OCI-LY1 (cell line): Measurements from ENCODE around the gene CYB5A.

ENCODE experiments used
- H2AFZ ChIP-seq: fragments of 200-600 bp; sonication (generic), shearing (Covaris generic); 2 replicates; pipeline ENCODE4 v1.6.0; 2014; ENCODE audit warnings: antibody characterized with exemption, mild to moderate bottlenecking, low read length
- H3F3A ChIP-seq: fragments of 200-600 bp; sonication (generic), shearing (Covaris generic); 2 replicates; pipeline ENCODE4 v1.6.0; 2014; ENCODE audit warnings: mild to moderate bottlenecking, antibody characterized with exemption, low read length, moderate library complexity; ENCODE audit not compliant: insufficient read depth
- H3K27ac ChIP-seq: fragments of 200-600 bp; sonication (generic); 2 replicates; pipeline ENCODE4 v1.5.1; 2014; ENCODE audit warnings: low read length, mixed run types, mild to moderate bottlenecking, low read depth; ENCODE audit not compliant: poor library complexity, severe bottlenecking
- H3K27me3 ChIP-seq: fragments of 200-600 bp; sonication (generic); 2 replicates; pipeline ENCODE4 v1.6.0; 2014; ENCODE audit warnings: antibody characterized with exemption, mild to moderate bottlenecking, low read length, moderate library complexity; ENCODE audit not compliant: insufficient read depth
- H3K36me3 ChIP-seq: fragments of 200-600 bp; sonication (generic); 2 replicates; pipeline ENCODE4 v1.6.1; 2014; ENCODE audit warnings: mild to moderate bottlenecking, antibody characterized with exemption, low read length, moderate library complexity, mixed read lengths; ENCODE audit not compliant: insufficient read depth
- H3K4me1 ChIP-seq: fragments of 200-600 bp; sonication (generic); 2 replicates; pipeline ENCODE4 v1.5.1; 2014; ENCODE audit warnings: mild to moderate bottlenecking, low read length, moderate library complexity; ENCODE audit not compliant: insufficient read depth, severe bottlenecking
- H3K4me2 ChIP-seq: fragments of 200-600 bp; sonication (generic), shearing (Covaris generic); 2 replicates; pipeline ENCODE4 v1.6.1; 2014; ENCODE audit warnings: low read length
- H3K4me3 ChIP-seq: fragments of 200-600 bp; sonication (generic); 2 replicates; pipeline ENCODE4 v1.5.1; 2014; ENCODE audit warnings: low read length, low read depth, mild to moderate bottlenecking, mixed read lengths; ENCODE audit not compliant: poor library complexity, severe bottlenecking
- H3K79me2 ChIP-seq: fragments of 200-600 bp; shearing (Covaris generic); 2 replicates; pipeline ENCODE4 v1.6.1; 2016; ENCODE audit warnings: mixed run types, low read length, mixed read lengths; ENCODE audit not compliant: insufficient read depth
- H3K9ac ChIP-seq: fragments of 200-600 bp; sonication (generic), shearing (Covaris generic); 2 replicates; pipeline ENCODE4 v1.6.1; 2014; ENCODE audit warnings: mild to moderate bottlenecking, low read length, mixed read lengths
- H3K9me2 ChIP-seq: fragments of 200-600 bp; sonication (generic), shearing (Covaris generic); 2 replicates; pipeline ENCODE4 v1.6.1; 2014; ENCODE audit warnings: low read depth, mild to moderate bottlenecking, low read length, mixed read lengths
- H3K9me3 ChIP-seq: fragments of 200-600 bp; shearing (Covaris generic); 2 replicates; pipeline ENCODE4 v1.6.1; 2014; ENCODE audit warnings: low read length, mixed read lengths
- H4K20me1 ChIP-seq: fragments of 200-600 bp; sonication (generic), shearing (Covaris generic); 2 replicates; pipeline ENCODE4 v1.6.0; 2016; ENCODE audit warnings: mild to moderate bottlenecking, low read length; ENCODE audit not compliant: insufficient read depth
- EZH2 ChIP-seq: fragments of 200-600 bp; sonication (generic), shearing (Covaris generic); IDR thresholded peaks from 2 replicates; pipeline ENCODE4 v1.8.0; 2017; ENCODE audit warnings: borderline replicate concordance, mixed run types, mild to moderate bottlenecking, antibody characterized with exemption, low read length, moderate library complexity, mixed read lengths
- TF ChIP-seq, protein P1 (sequence below): fragments of 200-600 bp; sonication (generic), shearing (Covaris generic); IDR thresholded peaks from 2 replicates; pipeline ENCODE4 v1.5.1; 2017; ENCODE audit warnings: mild to moderate bottlenecking, antibody characterized with exemption, low read length, moderate library complexity, mixed read lengths

CYB5A gene

DNA sequence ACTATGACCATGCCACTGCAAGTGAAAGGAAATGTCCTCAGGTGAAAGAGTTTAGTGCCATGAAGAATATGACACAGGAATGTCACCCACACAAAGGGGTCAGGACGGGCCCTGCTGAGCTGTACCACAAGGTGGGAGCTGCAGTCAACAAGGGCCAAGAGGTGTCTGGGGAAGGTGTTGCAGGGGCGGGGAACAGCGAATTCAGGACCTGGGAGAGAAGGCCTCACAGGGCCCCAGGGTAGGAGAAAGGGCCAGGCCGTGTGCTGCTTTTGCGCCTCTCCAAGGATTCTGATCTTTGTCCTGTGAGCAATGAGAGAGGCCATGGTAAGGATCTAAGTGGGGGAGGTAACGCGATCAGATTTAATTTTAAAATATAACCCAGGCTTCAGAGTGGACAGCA is 23.6 kb downstream of the CYB5A start:
- no peak for TF ChIP-seq EZH2
- TF ChIP-seq, protein P1, sequence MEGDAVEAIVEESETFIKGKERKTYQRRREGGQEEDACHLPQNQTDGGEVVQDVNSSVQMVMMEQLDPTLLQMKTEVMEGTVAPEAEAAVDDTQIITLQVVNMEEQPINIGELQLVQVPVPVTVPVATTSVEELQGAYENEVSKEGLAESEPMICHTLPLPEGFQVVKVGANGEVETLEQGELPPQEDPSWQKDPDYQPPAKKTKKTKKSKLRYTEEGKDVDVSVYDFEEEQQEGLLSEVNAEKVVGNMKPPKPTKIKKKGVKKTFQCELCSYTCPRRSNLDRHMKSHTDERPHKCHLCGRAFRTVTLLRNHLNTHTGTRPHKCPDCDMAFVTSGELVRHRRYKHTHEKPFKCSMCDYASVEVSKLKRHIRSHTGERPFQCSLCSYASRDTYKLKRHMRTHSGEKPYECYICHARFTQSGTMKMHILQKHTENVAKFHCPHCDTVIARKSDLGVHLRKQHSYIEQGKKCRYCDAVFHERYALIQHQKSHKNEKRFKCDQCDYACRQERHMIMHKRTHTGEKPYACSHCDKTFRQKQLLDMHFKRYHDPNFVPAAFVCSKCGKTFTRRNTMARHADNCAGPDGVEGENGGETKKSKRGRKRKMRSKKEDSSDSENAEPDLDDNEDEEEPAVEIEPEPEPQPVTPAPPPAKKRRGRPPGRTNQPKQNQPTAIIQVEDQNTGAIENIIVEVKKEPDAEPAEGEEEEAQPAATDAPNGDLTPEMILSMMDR: no peak
- Histone ChIP-seq H3K9me3 (no peaks in the 10 kb centered on the region), H2AFZ (no peak overlapping the region), H3K9ac (no peak overlapping the region), H3K27me3 (no peaks in the 10 kb centered on the region), H3K79me2 (0 out of 2 replicates have a peak, but pooled peaks cover 4% of the 10 kb centered on the region), H3K36me3 (peaks cover 7% of the 10 kb centered on the region), H3K9me2 (no peaks in the 10 kb centered on the region), H3K4me2 (no peak overlapping the region), H3F3A (no peaks in the 10 kb centered on the region), H3K4me1 (peaks cover 18% of the 10 kb centered on the region), H4K20me1 (no peaks in the 10 kb centered on the region), H3K4me3 (no peak overlapping the region), H3K27ac (no peak overlapping the region)

- TF ChIP-seq, protein P1: no peak
- TF ChIP-seq EZH2: no peak
- no peaks in the 10 kb centered on the region for H3K9me2 ChIP-seq
- H3K4me1 ChIP-seq: peaks cover 18% of the 10 kb centered on the region
- H3F3A ChIP-seq: no peaks in the 10 kb centered on the region
- 0 out of 2 replicates have a peak, but pooled peaks cover 4% of the 10 kb centered on the region for H3K79me2 ChIP-seq
- H3K4me3 ChIP-seq: no peak overlapping the region
- no peaks in the 10 kb centered on the region for H3K9me3 ChIP-seq
- no peak overlapping the region for H2AFZ ChIP-seq
- no peak overlapping the region for H3K9ac ChIP-seq
- H3K36me3 ChIP-seq: peaks cover 22% of the 10 kb centered on the region
- H4K20me1 ChIP-seq: no peaks in the 10 kb centered on the region
- H3K4me2 ChIP-seq: no peak overlapping the region
- no peaks in the 10 kb centered on the region for H3K27me3 ChIP-seq
- no peak overlapping the region for H3K27ac ChIP-seq
Observed at GRCh38 chr18:74266161-74266560, 25.6 kb downstream of the CYB5A start.

DNA sequence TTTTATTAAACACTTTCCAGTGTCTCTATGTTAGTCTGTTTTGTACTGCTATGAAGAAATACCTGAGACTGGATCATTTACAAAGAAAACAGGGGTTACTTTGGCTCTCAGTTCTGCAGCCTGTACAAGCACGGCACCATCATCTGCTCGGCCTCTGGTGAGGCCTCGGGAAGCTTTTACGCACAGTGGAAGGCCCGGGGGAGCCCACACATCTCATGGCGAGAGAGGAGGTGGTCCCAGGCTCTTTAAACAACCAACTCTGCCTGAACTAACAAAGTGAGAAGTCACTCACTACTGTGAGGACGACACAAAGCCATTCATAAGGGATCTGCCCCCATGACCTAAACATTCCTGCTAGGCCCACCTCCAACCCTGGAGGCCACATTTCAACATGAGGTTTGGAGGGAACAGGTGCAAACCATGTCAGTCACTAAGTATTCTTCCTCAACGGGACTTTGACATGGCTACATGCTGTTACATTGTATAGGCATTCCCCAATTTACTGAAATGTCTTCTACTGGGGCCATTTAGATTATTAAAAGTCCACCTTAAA is 26.1 kb downstream of the CYB5A start:
- H4K20me1 ChIP-seq: no peaks in the 10 kb centered on the region
- H3K27me3 ChIP-seq: no peaks in the 10 kb centered on the region
- no peak overlapping the region; the same call in 1 of the 2 replicates for H3K4me2 ChIP-seq
- H3K4me1 ChIP-seq: peaks cover 18% of the 10 kb centered on the region
- H3K9me2 ChIP-seq: no peaks in the 10 kb centered on the region
- H3K9me3 ChIP-seq: no peaks in the 10 kb centered on the region
- H3K9ac ChIP-seq: no peak overlapping the region
- no peak overlapping the region for H3K4me3 ChIP-seq
- H3K27ac ChIP-seq: no peak overlapping the region
- no peaks in the 10 kb centered on the region for H3F3A ChIP-seq
- H3K79me2 ChIP-seq: no peaks in the 10 kb centered on the region
- no peak overlapping the region for H2AFZ ChIP-seq
- TF ChIP-seq, protein P1: no peak
- TF ChIP-seq EZH2: no peak
- peaks cover 27% of the 10 kb centered on the region for H3K36me3 ChIP-seq
